ENCODE data around the gene TMEM167A.

GRCh38 chr5:83050723-83051340, 26.4 kb downstream of the TMEM167A start:
- no peak for TF ChIP-seq POLR2AphosphoS5 (IDR thresholded peaks at IDR 0.05)
- TF ChIP-seq POLR2A (IDR thresholded peaks at IDR 0.05) = no peak
- no peak for TF ChIP-seq CTCF (IDR thresholded peaks at IDR 0.05 in 8 of 11, conservative IDR thresholded peaks at IDR 0.05 in 3 of 11)

Measured in spleen (tissue), 7 donors.